Left forelimb (tissue), 1 donor: ENCODE data around the gene ERICH2.

Source experiments
- DNase-seq: peaks from one replicate; pipeline ENCODE4 v3.0.0-alpha.2; 2018; ENCODE audit warnings: low spot score

ERICH2 gene

GRCh38 chr2:170817093-170818035 is 47.2 kb downstream of the ERICH2 start:
- no peak for DNase-seq

GRCh38 chr2:170818036-170818751 is 48.0 kb downstream of the ERICH2 start:
- no peak for DNase-seq

- no peak for DNase-seq
Observed at GRCh38 chr2:170818752-170819470, 48.7 kb downstream of the ERICH2 start.

- DNase-seq: no peak
Observed at GRCh38 chr2:170819680-170820664, 49.8 kb downstream of the ERICH2 start.

GRCh38 chr2:170820757-170821530 is 50.8 kb downstream of the ERICH2 start:
- no peak for DNase-seq

GRCh38 chr2:170821531-170822289 is 51.5 kb downstream of the ERICH2 start:
- no peak for DNase-seq

GRCh38 chr2:170822290-170823087 is 52.3 kb downstream of the ERICH2 start:
- DNase-seq: no peak

GRCh38 chr2:170823088-170823897 is 53.1 kb downstream of the ERICH2 start:
- DNase-seq: no peak

- DNase-seq: no peak
Observed at GRCh38 chr2:170823898-170824215, 53.7 kb downstream of the ERICH2 start.

GRCh38 chr2:170824526-170825015 is 54.4 kb downstream of the ERICH2 start:
- no peak for DNase-seq

GRCh38 chr2:170827841-170828532 is 57.8 kb downstream of the ERICH2 start:
- DNase-seq: no peak

GRCh38 chr2:170828533-170828916 is 58.3 kb downstream of the ERICH2 start:
- no peak for DNase-seq

- DNase-seq: no peak
Observed at GRCh38 chr2:170829036-170829435, 58.9 kb downstream of the ERICH2 start.

GRCh38 chr2:170830166-170830565 is 60.0 kb downstream of the ERICH2 start:
- no peak for DNase-seq

- DNase-seq: no peak
Observed at GRCh38 chr2:170831115-170831514, 60.9 kb downstream of the ERICH2 start.

- DNase-seq: no peak
Observed at GRCh38 chr2:170836027-170836426, 65.8 kb downstream of the ERICH2 start.

GRCh38 chr2:170840717-170841210 is 70.6 kb downstream of the ERICH2 start:
- DNase-seq: no peak
